ENCODE results near the gene CENPF.
A peak's percentile ranks its signal among the peaks of the same experiment; 100 is the strongest.

The CENPF gene

DNA sequence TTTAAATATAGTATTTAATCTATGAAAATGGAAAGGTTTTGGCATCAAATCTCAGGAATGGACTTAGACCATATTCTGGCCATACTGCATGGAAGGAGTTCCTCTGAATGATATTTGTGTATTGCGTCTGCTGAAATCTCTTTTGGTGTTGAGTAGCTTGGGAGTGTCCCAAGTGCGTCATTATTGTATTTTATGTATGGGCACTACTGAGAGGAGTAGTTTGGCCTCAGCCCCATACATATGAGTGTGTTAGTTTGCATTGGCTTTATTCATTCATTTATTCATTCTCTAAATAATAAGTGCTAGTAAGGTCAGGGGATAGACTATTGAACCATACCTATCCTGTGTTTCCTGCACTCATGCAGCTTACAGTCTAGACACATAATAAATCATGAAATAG is 46.6 kb downstream of the CENPF start:
- H3K27me3 ChIP-seq (ENCODE audit: insufficient read depth, low read depth, severe bottlenecking), result no peaks in the 10 kb centered on the region
- no peak overlapping the region for H3K27ac ChIP-seq
- no peak overlapping the region for H3K4me3 ChIP-seq (ENCODE audit: low read depth, low read length)
- H3K9me3 ChIP-seq (ENCODE audit: severe bottlenecking), result no peaks in the 10 kb centered on the region
- TF ChIP-seq, protein P1, sequence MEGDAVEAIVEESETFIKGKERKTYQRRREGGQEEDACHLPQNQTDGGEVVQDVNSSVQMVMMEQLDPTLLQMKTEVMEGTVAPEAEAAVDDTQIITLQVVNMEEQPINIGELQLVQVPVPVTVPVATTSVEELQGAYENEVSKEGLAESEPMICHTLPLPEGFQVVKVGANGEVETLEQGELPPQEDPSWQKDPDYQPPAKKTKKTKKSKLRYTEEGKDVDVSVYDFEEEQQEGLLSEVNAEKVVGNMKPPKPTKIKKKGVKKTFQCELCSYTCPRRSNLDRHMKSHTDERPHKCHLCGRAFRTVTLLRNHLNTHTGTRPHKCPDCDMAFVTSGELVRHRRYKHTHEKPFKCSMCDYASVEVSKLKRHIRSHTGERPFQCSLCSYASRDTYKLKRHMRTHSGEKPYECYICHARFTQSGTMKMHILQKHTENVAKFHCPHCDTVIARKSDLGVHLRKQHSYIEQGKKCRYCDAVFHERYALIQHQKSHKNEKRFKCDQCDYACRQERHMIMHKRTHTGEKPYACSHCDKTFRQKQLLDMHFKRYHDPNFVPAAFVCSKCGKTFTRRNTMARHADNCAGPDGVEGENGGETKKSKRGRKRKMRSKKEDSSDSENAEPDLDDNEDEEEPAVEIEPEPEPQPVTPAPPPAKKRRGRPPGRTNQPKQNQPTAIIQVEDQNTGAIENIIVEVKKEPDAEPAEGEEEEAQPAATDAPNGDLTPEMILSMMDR (IDR thresholded peaks at IDR 0.05; ENCODE audit: low read depth, low read length), result no peak
- peaks cover 86% of the 10 kb centered on the region for H3K36me3 ChIP-seq
- no peak for DNase-seq

DNA sequence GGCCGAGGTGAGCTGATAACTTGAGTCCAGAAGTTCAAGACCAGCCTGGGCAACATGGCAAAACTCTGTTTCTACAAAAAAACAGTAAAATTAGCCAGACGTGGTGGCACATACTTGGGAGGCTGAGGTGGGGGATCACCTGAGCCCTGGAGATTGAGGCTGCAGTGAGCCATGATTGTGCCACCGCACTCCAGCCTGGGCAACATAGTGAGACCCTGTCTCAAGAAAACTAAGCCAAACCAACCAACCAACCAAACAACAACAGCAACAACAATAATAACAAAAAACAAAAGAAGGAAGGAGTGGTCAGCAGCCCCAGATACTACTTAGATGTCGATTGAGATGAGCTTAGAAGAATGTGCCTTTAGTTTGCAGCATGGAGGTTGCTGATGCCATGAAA is 47.7 kb downstream of the CENPF start:
- Histone ChIP-seq H3K36me3 (peaks cover 86% of the 10 kb centered on the region), H3K27me3 (ENCODE audit: insufficient read depth, low read depth, severe bottlenecking) (no peaks in the 10 kb centered on the region), H3K9me3 (ENCODE audit: severe bottlenecking) (no peaks in the 10 kb centered on the region), H3K27ac (no peak overlapping the region), H3K4me3 (ENCODE audit: low read depth, low read length) (no peak overlapping the region)
- TF ChIP-seq, protein P1 (IDR thresholded peaks at IDR 0.05; ENCODE audit: low read depth, low read length), result no peak
- no peak for DNase-seq

DNA sequence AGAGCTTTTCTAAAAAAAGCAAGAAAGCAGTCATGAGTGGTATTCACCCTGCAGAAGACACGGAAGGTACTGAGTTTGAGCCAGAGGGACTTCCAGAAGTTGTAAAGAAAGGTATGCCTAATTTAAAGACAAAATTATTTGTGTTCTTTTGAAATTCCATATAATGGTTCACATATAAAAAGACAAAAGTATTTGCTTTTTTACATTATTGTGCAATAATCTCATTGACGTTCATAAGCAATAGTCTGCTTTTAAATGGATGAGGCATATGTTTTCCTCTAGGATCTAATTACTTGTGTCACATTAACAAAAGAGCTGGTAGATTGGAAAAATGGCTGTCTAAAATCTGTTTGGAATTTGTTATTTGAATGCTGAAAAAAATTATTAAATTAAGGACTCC is 54.3 kb downstream of the CENPF start:
- Histone ChIP-seq H3K36me3 (peaks cover 89% of the 10 kb centered on the region), H3K27me3 (ENCODE audit: insufficient read depth, low read depth, severe bottlenecking) (no peaks in the 10 kb centered on the region), H3K27ac (no peak overlapping the region), H3K4me3 (ENCODE audit: low read depth, low read length) (no peak overlapping the region), H3K9me3 (ENCODE audit: severe bottlenecking) (no peaks in the 10 kb centered on the region)
- no peak for DNase-seq
- TF ChIP-seq, protein P1 (IDR thresholded peaks at IDR 0.05; ENCODE audit: low read depth, low read length), result no peak

DNA sequence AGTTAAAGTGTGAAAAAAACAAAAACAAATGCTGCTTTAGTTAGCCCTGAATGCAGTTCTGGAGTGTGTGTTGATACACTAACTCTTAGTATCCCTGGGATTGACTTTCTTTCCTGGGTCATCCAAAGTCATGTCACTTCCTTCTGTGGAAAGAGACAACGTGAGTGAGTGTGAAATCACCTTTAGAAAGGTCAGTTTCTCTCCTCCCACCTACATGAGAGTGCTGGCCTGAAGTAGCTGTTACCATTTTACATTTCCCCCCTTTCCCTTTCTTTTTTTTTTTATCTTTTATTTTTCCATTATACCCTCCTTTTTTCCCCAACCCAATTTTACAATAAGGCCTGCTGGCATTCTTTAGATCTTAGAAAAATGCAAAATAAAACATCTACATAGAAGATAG is 55.2 kb downstream of the CENPF start:
- DNase-seq, result no peak
- Histone ChIP-seq H3K9me3 (ENCODE audit: severe bottlenecking) (no peaks in the 10 kb centered on the region), H3K36me3 (peaks cover 91% of the 10 kb centered on the region), H3K27ac (no peak overlapping the region), H3K4me3 (ENCODE audit: low read depth, low read length) (no peak overlapping the region), H3K27me3 (ENCODE audit: insufficient read depth, low read depth, severe bottlenecking) (no peaks in the 10 kb centered on the region)
- TF ChIP-seq, protein P1 (IDR thresholded peaks at IDR 0.05; ENCODE audit: low read depth, low read length), result no peak

DNA sequence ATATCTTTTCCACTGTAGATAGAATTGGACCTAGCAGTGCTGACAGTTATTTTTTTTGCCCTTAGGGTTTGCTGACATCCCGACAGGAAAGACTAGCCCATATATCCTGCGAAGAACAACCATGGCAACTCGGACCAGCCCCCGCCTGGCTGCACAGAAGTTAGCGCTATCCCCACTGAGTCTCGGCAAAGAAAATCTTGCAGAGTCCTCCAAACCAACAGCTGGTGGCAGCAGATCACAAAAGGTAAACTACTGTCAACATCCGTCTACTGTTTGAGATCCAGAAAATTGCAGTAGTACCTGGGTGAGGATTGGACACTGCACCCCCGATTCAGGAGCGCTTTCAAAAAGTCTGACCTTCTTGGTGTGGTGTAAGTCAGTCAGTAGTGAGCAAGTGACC is 55.8 kb downstream of the CENPF start:
- peaks cover 93% of the 10 kb centered on the region for H3K36me3 ChIP-seq
- TF ChIP-seq, protein P1 (IDR thresholded peaks at IDR 0.05; ENCODE audit: low read depth, low read length), result peak; percentile 17; the same call in 1 of the 2 replicates
- peak; percentile 16 for DNase-seq
- no peak overlapping the region for H3K4me3 ChIP-seq (ENCODE audit: low read depth, low read length)
- H3K27ac ChIP-seq, result no peak overlapping the region
- no peaks in the 10 kb centered on the region for H3K9me3 ChIP-seq (ENCODE audit: severe bottlenecking)
- no peaks in the 10 kb centered on the region for H3K27me3 ChIP-seq (ENCODE audit: insufficient read depth, low read depth, severe bottlenecking)

DNA sequence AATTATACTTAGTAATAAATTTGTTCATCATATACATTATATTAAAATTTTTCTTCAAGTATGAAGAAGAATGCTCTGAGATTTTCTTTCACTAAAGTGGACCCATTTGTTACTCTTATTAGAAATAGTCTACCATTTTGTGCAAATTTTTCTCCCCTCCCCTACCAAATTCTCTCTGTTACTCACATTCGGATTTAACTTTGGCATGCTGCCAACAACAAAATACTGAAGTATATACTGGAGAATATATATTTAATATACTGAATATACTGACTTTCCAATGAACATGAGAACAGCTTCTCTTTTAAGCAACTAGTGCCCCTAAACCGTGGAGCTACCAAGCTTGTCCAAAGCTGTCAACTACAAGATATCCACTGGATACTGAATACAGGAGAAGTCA is 57.2 kb downstream of the CENPF start:
- DNase-seq, result no peak
- no peaks in the 10 kb centered on the region for H3K9me3 ChIP-seq (ENCODE audit: severe bottlenecking)
- TF ChIP-seq, protein P1 (IDR thresholded peaks at IDR 0.05; ENCODE audit: low read depth, low read length), result no peak
- H3K4me3 ChIP-seq (ENCODE audit: low read depth, low read length), result no peak overlapping the region
- H3K36me3 ChIP-seq, result peaks cover 91% of the 10 kb centered on the region
- no peak overlapping the region for H3K27ac ChIP-seq
- H3K27me3 ChIP-seq (ENCODE audit: insufficient read depth, low read depth, severe bottlenecking), result no peaks in the 10 kb centered on the region

All from WERI-Rb-1 (cell line).